ENCODE results near the gene DNLZ. TPM values are rescaled to one million over a fixed set of nuclear protein-coding genes. Genes with fewer than 3 reads are reported as not detected.

Gene DNLZ
- total RNA-seq, 2 donors from 2014 or later = 24.1 to 31.3 TPM

GRCh38 chr9:136375096-136375495 is 11.6 kb upstream of the DNLZ start:
- WGBS, 2 donors = 88 to 91% methylated on average over 6 to 12 of the region's 12 CpGs
- no peak overlapping the region for H3K4me3 ChIP-seq
- peaks cover 18% of the 10 kb centered on the region for H3K4me1 ChIP-seq
- no peaks in the 10 kb centered on the region for H3K27me3 ChIP-seq
- H3K36me3 ChIP-seq (replicated peaks in 1 of 2; ENCODE audit: insufficient read depth in 1 of 2, low read depth in 2 of 2) = peaks cover 0 to 2% of the 10 kb centered on the region in 2 donors
- intact Hi-C loops (cut with DNase I) = no loop called here
- DNase-seq = no peak
- no peak overlapping the region for H3K27ac ChIP-seq
- no peak for ATAC-seq
- TF ChIP-seq, protein P1, sequence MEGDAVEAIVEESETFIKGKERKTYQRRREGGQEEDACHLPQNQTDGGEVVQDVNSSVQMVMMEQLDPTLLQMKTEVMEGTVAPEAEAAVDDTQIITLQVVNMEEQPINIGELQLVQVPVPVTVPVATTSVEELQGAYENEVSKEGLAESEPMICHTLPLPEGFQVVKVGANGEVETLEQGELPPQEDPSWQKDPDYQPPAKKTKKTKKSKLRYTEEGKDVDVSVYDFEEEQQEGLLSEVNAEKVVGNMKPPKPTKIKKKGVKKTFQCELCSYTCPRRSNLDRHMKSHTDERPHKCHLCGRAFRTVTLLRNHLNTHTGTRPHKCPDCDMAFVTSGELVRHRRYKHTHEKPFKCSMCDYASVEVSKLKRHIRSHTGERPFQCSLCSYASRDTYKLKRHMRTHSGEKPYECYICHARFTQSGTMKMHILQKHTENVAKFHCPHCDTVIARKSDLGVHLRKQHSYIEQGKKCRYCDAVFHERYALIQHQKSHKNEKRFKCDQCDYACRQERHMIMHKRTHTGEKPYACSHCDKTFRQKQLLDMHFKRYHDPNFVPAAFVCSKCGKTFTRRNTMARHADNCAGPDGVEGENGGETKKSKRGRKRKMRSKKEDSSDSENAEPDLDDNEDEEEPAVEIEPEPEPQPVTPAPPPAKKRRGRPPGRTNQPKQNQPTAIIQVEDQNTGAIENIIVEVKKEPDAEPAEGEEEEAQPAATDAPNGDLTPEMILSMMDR (IDR thresholded peaks at IDR 0.05) = no peak
- no peak for TF ChIP-seq POLR2A (IDR thresholded peaks at IDR 0.05)
- no peaks in the 10 kb centered on the region for H3K9me3 ChIP-seq

DNA sequence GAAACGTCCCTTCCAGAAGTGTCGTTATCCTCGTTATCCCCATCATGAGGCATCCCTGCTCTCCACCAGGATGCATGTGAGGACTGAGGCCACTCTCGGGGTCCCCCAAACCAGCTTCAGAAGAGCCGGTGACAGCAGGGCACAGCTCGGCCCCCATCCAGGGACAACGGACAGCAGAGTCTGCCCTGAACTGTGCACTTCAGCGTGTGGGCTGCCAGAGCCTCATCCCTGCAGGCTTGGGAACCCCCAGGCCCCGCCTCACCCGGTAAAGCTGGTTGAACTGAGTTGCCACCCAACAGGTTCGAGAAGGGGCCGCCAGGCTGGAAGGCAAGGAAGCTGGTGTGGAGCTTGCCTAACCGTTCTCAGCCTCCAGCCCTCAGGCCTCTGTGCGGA is 10.6 kb upstream of the DNLZ start:
- intact Hi-C loops (cut with DNase I) = no loop called here
- 89 to 97% methylated on average over 10 to 14 of the region's 14 CpGs for WGBS, 2 donors
- no peak overlapping the region for H3K4me3 ChIP-seq

GRCh38 chr9:136373300-136374182 is 10.0 kb upstream of the DNLZ start, which contains the start of gene CARD9:
Gene CARD9, minus strand, starts transcription at chr9:136373669. Its CDS starts 1,591 bp downstream, at chr9:136372078.
- DNase-seq (peak in 3 of 4 donors; percentile 57 to 60 (median 60)), ATAC-seq (no peak)
- no peaks in the 10 kb centered on the region for H3K27me3 ChIP-seq
- H3K27ac ChIP-seq = peak within 1 kb of the TSS in 2 of 4 donors; percentile 61 to 65
- H3K4me3 ChIP-seq = no peak within 1 kb of the TSS
- 59 to 87% methylated on average over 4 to 20 of the region's 27 CpGs for WGBS, 2 donors
- peaks cover 18% of the 10 kb centered on the region for H3K4me1 ChIP-seq
- TF ChIP-seq, protein P1 (IDR thresholded peaks at IDR 0.05) = no peak
- TF ChIP-seq POLR2A (IDR thresholded peaks at IDR 0.05) = peak in 1 of 3 donors; percentile 32
- no peaks in the 10 kb centered on the region for H3K36me3 ChIP-seq (replicated peaks in 1 of 2; ENCODE audit: insufficient read depth in 1 of 2, low read depth in 2 of 2)
- H3K9me3 ChIP-seq = no peaks in the 10 kb centered on the region
- intact Hi-C loops (cut with DNase I) = no loop called here

More for the DNA sequence above, 10.6 kb upstream of the DNLZ start:
- Histone ChIP-seq H3K27ac (no peak overlapping the region), H3K36me3 (replicated peaks in 1 of 2; ENCODE audit: insufficient read depth in 1 of 2, low read depth in 2 of 2) (peaks cover 0 to 2% of the 10 kb centered on the region in 2 donors), H3K4me1 (peaks cover 18% of the 10 kb centered on the region), H3K27me3 (no peaks in the 10 kb centered on the region), H3K9me3 (no peaks in the 10 kb centered on the region)
- TF ChIP-seq, protein P1 (IDR thresholded peaks at IDR 0.05) = no peak
- TF ChIP-seq POLR2A (IDR thresholded peaks at IDR 0.05) = no peak
- DNase-seq (no peak), ATAC-seq (no peak)

GRCh38 chr9:136372561-136373299 is 9.2 kb upstream of the DNLZ start:
- ATAC-seq (peak; percentile 66), DNase-seq (peak; percentile 52 to 82 (median 72))
- 38 to 40% methylated on average over 2 to 20 of the region's 21 CpGs for WGBS, 2 donors
- Histone ChIP-seq H3K4me1 (peaks cover 18% of the 10 kb centered on the region), H3K4me3 (no peak overlapping the region), H3K27ac (peak overlapping the region in 2 of 4 donors; percentile 61 to 65), H3K9me3 (no peaks in the 10 kb centered on the region), H3K27me3 (no peaks in the 10 kb centered on the region), H3K36me3 (replicated peaks in 1 of 2; ENCODE audit: insufficient read depth in 1 of 2, low read depth in 2 of 2) (no peaks in the 10 kb centered on the region)
- TF ChIP-seq, protein P1 (IDR thresholded peaks at IDR 0.05) = peak in 1 of 7 experiments; percentile 7
- no peak for TF ChIP-seq POLR2A (IDR thresholded peaks at IDR 0.05)
- intact Hi-C loops (cut with DNase I) = no loop called here
